HepG2 (cell line): Measurements from ENCODE around the gene CCDC197. TPM values are rescaled to one million over a fixed set of nuclear protein-coding genes. Genes with fewer than 3 reads are reported as not detected.

Experiments used
- ATAC-seq: fragments of 200-7000 bp; cut with Tn5 transposase; 3 replicates; pipeline ENCODE4 v1.9.1; 2020; ENCODE audit warnings: mild to moderate bottlenecking, moderate library complexity
- BruUV-seq: library from RNA; stranded (reverse); fragments of 400-500 nt; replicated peaks from 2 replicates; lab custom pipeline; 2021; lab: Mats Ljungman, UMichigan
- CTCF ChIA-PET: fragments of 300-600 bp; formaldehyde crosslinking; extraction: SDS; loops from one replicate; lab custom pipeline; 2021; ENCODE audit warnings: low total read pairs, inconsistent platforms, low intra/inter-chr PET ratio; lab: Yijun Ruan, JAX
- POLR2A ChIA-PET: fragments of 350-600 bp; sonication (Branson Sonifier 250); formaldehyde crosslinking; loops from one replicate; lab custom pipeline; 2020; ENCODE audit warnings: antibody characterized with exemption, inconsistent platforms; lab: Yijun Ruan, JAX
- DNase-seq: peaks from one replicate; pipeline ENCODE4 v3.0.0-alpha.2; 2015; ENCODE audit warnings: low spot score
- FAIRE-seq: peaks from 3 replicates; lab custom pipeline; 2011; peaks lifted over from hg19 to GRCh38; lab: Jason Lieb, UNC
- H2AFZ ChIP-seq: one replicate; pipeline ENCODE4 v1.6.1; 2011; ENCODE audit warnings: low read length, inconsistent platforms
- H3K27ac ChIP-seq: fragments of 300-600 bp; 3 replicates; pipeline ENCODE4 v1.8.0; 2011; ENCODE audit warnings: mixed run types, mild to moderate bottlenecking, mixed read lengths, low read length, inconsistent platforms; ENCODE audit not compliant: insufficient read depth; ENCODE audit errors: extremely low read length
- H3K27me3 ChIP-seq, 2 experiments: fragments of 200-600 bp in 1 of 2; 2 replicates in 1 of 2; 3 replicates in 1 of 2; pipeline versions ENCODE4 v1.6.0 to v1.8.0; 2011; ENCODE audit warnings: low read length in 2 of 2, mild to moderate bottlenecking in 2 of 2, moderate library complexity in 2 of 2, inconsistent platforms in 1 of 2; ENCODE audit not compliant: insufficient read depth in 2 of 2, control insufficient read depth in 1 of 2
- H3K36me3 ChIP-seq, 2 experiments: fragments of 200-600 bp in 1 of 2; replicated peaks in 1 of 2; 2 replicates in 1 of 2; 3 replicates in 1 of 2; pipeline versions ENCODE4 v1.5.1 to v1.8.0; 2011; ENCODE audit warnings: low read length in 2 of 2, inconsistent platforms in 1 of 2; ENCODE audit not compliant: insufficient read depth in 2 of 2, control insufficient read depth in 1 of 2
- H3K4me1 ChIP-seq: 2 replicates; pipeline ENCODE4 v1.5.1; 2012; ENCODE audit warnings: low read length, inconsistent platforms; ENCODE audit not compliant: insufficient read depth
- H3K4me2 ChIP-seq: 2 replicates; pipeline ENCODE4 v1.6.0; 2011; ENCODE audit warnings: low read depth, low read length, inconsistent platforms
- H3K4me3 ChIP-seq, 3 experiments: fragments of 200-600 bp in 1 of 3; sonication (generic), shearing (Covaris generic) in 1 of 3; replicated peaks in 1 of 3; 2 replicates each; pipeline ENCODE4 v1.5.1; 2011 to 2016; ENCODE audit warnings: low read length in 3 of 3, inconsistent platforms in 2 of 3, low read depth in 2 of 3, mild to moderate bottlenecking in 2 of 3, control low read depth in 1 of 3, mixed read lengths in 1 of 3; ENCODE audit not compliant: insufficient read depth in 1 of 3
- H3K79me2 ChIP-seq: one replicate; pipeline ENCODE4 v1.6.1; 2011; ENCODE audit warnings: low read length, inconsistent platforms; ENCODE audit not compliant: insufficient read depth
- H3K9ac ChIP-seq: 2 replicates; pipeline ENCODE4 v1.6.0; 2011; ENCODE audit warnings: mild to moderate bottlenecking, low read depth, low read length, inconsistent platforms; ENCODE audit not compliant: insufficient read depth
- H3K9me3 ChIP-seq: 2 replicates; pipeline ENCODE4 v1.5.1; 2012; ENCODE audit warnings: mild to moderate bottlenecking, low read length
- H4K20me1 ChIP-seq: 2 replicates; pipeline ENCODE4 v1.6.0; 2011; ENCODE audit warnings: inconsistent platforms, mild to moderate bottlenecking, low read length, moderate library complexity; ENCODE audit not compliant: insufficient read depth
- AGO2 ChIP-seq: fragments of 200-400 bp; formaldehyde crosslinking; optimal IDR thresholded peaks from 2 replicates; pipeline ENCODE3; 2017; ENCODE audit warnings: mild to moderate bottlenecking, low read depth, low read length, moderate library complexity
- GMEB1 ChIP-seq: sonication (generic); formaldehyde crosslinking; IDR thresholded peaks from 2 replicates; pipeline ENCODE4 v1.5.1; 2020; ENCODE audit warnings: missing genetic modification reagents, mild to moderate bottlenecking, borderline replicate concordance
- ISL2 ChIP-seq: sonication (generic); formaldehyde crosslinking; IDR thresholded peaks from 2 replicates; pipeline ENCODE4 v1.5.0; 2020; ENCODE audit warnings: missing genetic modification reagents
- PCBP2 ChIP-seq: fragments of 200-400 bp; formaldehyde crosslinking; optimal IDR thresholded peaks from 2 replicates; pipeline ENCODE3; 2018; ENCODE audit warnings: low read length, low read depth; ENCODE audit not compliant: poor library complexity, severe bottlenecking
- SPEN ChIP-seq: sonication (generic); formaldehyde crosslinking; IDR thresholded peaks from 2 replicates; pipeline ENCODE4 v1.5.1; 2020; ENCODE audit warnings: low read depth, mild to moderate bottlenecking, missing genetic modification reagents
- SUZ12 ChIP-seq: fragments of 150-350 bp; IDR thresholded peaks from 2 replicates; pipeline ENCODE4 v1.6.1; 2014; ENCODE audit warnings: low read depth, low read length
- ZFY ChIP-seq: sonication (generic); formaldehyde crosslinking; IDR thresholded peaks from 2 replicates; pipeline ENCODE4 v1.4.0; 2020; ENCODE audit warnings: missing genetic modification reagents
- ZNF274 ChIP-seq: sonication (generic); formaldehyde crosslinking; IDR thresholded peaks from 2 replicates; pipeline ENCODE4 v1.5.1; 2020; ENCODE audit warnings: mild to moderate bottlenecking, missing genetic modification reagents
- ZNF580 ChIP-seq: IDR thresholded peaks from 2 replicates; pipeline ENCODE4 v1.6.1; 2016; ENCODE audit warnings: low read depth, borderline replicate concordance
- WGBS: methylation state at CpG from one replicate; pipeline ENCODE4 v1.1.6; 2017; ENCODE audit warnings: low lambda C conversion rate; 5-methylcytosine and 5-hydroxymethylcytosine counted together
- in situ Hi-C: cut with HindIII; loops from 2 replicates; pipeline ENCODE4 v1.10.0; 2017; ENCODE audit warnings: low pct_unique_long_range_greater_than_20kb; ENCODE audit not compliant: extremely low pct_ligation_motif_present
- intact Hi-C: fragments of 100-400 bp; cut with micrococcal nuclease; formaldehyde crosslinking; loops from one replicate; pipeline ENCODE4 v1.10.0; 2022; ENCODE audit not compliant: unreplicated experiment
- polyA plus RNA-seq, 8 experiments: library from polyadenylated mRNA; depleted of rRNA in 3 of 8; stranded (reverse) in 7 of 8; unstranded in 1 of 8; fragments of >200 nt; fragmentation: Illumina TruSeq in 4 of 8; extraction: Trizol in 4 of 8; gene quantifications; 2 replicates each; pipeline versions ENCODE4 v1.2.1 to v1.2.3, GENCODE V29; 2011 to 2016; ENCODE audit warnings: low read depth in 4 of 8, missing spikeins in 1 of 8, mixed read lengths in 1 of 8; ENCODE audit not compliant: insufficient read depth in 1 of 8
- total RNA-seq, 5 experiments: library from RNA; depleted of rRNA; stranded (reverse); fragments of >200 nt; fragmentation: Illumina TruSeq; extraction: Trizol; gene quantifications; 2 replicates each; pipeline ENCODE4 v1.2.3, GENCODE V29; 2016; ENCODE audit warnings: low read depth in 1 of 5

The CCDC197 gene
- total and polyA plus RNA-seq, 2 of the 13 experiments (the other 11 are each of a cell fraction or from before 2014, with no cell fraction given) = 0.11 to 0.13 TPM

- Histone ChIP-seq H3K79me2 (peaks cover 5% of the 10 kb centered on the region), H3K4me2 (no peak overlapping the region), H3K36me3 (peaks cover 34 to 96% of the 10 kb centered on the region in 2 experiments), H3K9ac (no peak overlapping the region), H3K4me1 (peaks cover 9% of the 10 kb centered on the region), H4K20me1 (no peaks in the 10 kb centered on the region), H3K9me3 (no peaks in the 10 kb centered on the region), H3K4me3 (no peak overlapping the region), H3K27ac (no peak overlapping the region), H2AFZ (no peak overlapping the region), H3K27me3 (no peaks in the 10 kb centered on the region)
- no peak for TF ChIP-seq SUZ12
- no peak for TF ChIP-seq PCBP2
- TF ChIP-seq ZFY (CRISPR knock-in tag) = no peak
- TF ChIP-seq ISL2 (CRISPR knock-in tag) = no peak
- TF ChIP-seq ZNF274 = no peak
- TF ChIP-seq ZNF580 = no peak
- TF ChIP-seq GMEB1 = no peak
- no peak for TF ChIP-seq SPEN (CRISPR knock-in tag)
- TF ChIP-seq AGO2 = no peak
- WGBS = 95% methylated on average over 4 of the region's 4 CpGs
- in situ Hi-C loops = loop anchor here (10.0 kb wide), 1 partner anchor 252 kb away; no protein-coding TSS in a partner anchor
- intact Hi-C loops = no loop called here
- BruUV-seq = no TSS peak
- DNase-seq (no peak), ATAC-seq (no peak), FAIRE-seq (no peak)
- CTCF ChIA-PET = no interaction called here
- POLR2A ChIA-PET = no interaction called here
These were observed 55.6 kb downstream of the CCDC197 start for GRCh38 chr14:94052662-94053061.
